NCI-H146 treated with DMSO at 0.1 percent for 48 hours (cell line): ENCODE data around the gene PIEZO1.

Experiments
- DNase-seq: peaks from one replicate; lab custom pipeline; 2025; ENCODE audit not compliant: unreplicated experiment; lab: John Stamatoyannopoulos, UW

The PIEZO1 gene

GRCh38 chr16:88721815-88722755 is 62.9 kb downstream of the PIEZO1 start:
- DNase-seq, result no peak

- no peak for DNase-seq
Observed at GRCh38 chr16:88721236-88721635, 63.8 kb downstream of the PIEZO1 start.

DNA sequence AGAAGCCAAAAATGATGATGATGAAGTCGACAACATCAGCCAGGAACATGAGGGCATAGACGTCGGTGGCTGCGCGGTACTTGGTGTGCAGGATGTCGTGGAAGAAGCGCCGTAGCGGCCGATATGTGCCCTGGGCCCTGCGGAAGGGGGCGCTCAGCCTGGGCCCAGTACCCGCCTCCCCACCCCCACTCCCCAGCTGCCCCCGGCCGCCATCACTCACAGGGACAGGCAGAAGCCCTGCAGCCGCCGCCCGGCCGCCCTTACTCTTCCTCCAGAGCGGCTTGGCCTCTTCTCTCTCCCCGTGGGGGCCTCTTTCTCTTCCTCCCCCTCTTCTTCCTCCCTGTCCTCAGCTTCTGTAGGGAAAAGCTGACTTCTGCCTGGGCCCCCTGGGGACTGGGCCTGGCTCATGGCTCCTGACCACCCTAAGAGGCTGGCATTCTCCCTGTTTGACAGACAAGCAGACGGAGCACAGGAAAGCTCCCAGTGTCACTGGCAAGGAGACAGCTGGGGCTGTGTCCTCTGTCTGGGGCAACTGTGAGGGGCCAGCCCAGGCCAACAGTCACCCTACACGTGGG is 64.5 kb downstream of the PIEZO1 start:
- DNase-seq, result no peak

GRCh38 chr16:88719933-88720296 is 65.1 kb downstream of the PIEZO1 start:
- no peak for DNase-seq

DNA sequence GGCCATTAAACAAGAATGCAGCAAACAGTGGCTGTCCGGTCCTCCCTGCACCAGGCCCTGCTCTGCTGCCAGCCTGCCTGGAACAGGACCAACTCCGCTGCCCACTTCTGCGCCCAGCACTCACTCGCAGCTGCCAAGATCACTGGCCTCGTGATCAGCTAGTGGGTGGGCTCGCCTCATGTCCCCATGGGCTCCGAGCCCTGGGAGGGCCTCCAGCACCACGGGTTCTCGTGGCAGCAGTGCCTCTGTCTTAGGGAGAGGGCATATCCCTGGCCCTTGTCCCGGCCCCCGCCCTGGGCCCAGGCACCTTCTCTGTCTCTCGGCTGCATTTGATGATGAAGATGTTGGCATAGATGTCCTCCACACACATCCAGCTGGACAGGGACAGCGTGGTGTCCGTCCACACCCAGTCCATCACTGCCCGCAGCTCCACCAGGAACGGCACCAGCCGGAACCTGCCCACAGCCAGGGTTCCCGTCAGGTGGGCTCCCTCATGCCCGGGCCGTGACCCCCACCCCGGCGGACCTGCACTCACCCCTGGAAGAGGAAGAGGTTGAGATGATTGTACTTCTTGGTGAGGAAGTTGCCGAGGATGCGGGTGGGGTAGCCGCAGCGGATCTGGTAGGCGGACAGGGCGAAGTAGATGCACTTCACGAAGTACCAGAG is 65.6 kb downstream of the PIEZO1 start:
- no peak for DNase-seq

DNA sequence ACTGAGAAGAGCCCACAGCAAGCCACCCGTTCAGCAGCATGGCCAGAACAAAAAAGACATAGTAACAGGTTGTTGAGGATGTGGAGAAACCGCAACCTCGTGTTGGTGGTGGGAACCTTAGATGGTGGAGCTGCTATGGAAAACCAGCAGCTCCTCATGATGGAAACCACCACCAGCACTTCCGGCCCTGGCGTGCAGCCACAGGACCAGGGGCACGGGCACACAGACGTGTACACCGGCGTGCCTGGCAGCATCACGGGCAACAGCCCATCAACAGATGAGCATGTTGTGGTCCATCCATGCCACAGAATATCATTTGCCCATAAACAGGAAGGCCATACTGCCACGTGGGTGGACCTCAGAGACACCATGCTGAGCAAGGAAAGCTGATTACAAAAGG is 66.8 kb downstream of the PIEZO1 start:
- no peak for DNase-seq

GRCh38 chr16:88716601-88717001 is 68.4 kb downstream of the PIEZO1 start:
- no peak for DNase-seq

DNA sequence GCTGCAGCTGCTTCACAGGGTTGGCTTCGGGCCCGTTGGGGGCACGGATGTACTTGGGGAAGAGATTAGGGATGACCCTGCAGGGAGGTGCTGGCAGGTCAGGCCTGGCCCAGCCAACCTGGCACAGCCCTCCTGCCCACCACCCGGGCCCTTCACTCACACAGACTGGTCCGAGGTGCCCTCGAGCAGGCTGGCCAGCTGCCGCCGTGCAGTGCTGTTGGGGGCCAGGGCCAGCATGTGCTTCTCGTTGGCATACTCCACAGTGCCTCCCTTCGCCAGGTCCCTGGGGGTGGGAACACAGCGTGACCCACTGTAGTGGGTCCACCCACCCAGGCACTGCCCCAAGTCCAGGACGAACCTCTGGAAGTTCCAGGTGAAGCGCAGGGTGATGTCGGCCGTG is 68.8 kb downstream of the PIEZO1 start:
- DNase-seq, result no peak

DNA sequence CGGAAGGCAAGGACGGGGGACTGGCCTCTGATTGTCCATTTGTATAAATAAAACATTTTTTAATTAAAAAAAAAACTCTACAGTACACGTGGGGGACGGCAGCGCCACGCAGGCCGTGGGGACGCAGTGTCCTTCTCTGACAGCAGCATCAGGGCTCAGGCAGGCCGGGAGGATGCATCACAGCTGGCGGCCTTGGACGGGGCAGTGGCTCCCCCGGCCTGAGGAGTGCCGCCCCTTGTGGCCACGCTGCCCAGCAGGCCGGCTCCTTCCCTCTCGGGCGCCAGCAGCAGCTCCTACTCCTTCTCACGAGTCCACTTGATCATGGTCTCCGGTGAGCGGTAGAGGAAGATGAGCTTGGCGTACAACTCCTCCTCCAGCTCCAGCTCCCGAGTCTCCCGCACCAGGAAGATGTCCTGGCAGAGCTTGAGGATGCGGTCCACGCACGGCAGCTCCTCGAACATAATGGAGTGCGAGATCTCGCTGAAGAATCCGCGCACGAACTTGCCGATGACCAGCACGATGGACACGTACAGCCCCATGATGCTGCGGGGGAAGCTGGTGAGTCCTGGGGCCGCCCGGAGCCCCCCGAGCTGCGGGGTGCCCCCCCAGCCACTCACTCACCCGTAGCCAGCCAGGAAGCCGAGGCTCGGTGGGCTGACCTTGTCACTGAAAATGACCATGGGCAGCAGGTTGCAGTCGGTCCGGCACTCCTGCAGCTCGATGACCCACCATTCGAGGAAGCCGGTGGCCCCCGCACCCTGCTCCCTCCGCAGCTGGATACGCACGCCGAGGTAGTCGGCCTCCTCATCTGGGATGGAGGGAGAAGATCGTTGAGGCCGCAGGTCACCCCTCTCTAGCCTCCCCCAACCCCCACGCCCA is 69.5 kb downstream of the PIEZO1 start:
- no peak for DNase-seq

DNA sequence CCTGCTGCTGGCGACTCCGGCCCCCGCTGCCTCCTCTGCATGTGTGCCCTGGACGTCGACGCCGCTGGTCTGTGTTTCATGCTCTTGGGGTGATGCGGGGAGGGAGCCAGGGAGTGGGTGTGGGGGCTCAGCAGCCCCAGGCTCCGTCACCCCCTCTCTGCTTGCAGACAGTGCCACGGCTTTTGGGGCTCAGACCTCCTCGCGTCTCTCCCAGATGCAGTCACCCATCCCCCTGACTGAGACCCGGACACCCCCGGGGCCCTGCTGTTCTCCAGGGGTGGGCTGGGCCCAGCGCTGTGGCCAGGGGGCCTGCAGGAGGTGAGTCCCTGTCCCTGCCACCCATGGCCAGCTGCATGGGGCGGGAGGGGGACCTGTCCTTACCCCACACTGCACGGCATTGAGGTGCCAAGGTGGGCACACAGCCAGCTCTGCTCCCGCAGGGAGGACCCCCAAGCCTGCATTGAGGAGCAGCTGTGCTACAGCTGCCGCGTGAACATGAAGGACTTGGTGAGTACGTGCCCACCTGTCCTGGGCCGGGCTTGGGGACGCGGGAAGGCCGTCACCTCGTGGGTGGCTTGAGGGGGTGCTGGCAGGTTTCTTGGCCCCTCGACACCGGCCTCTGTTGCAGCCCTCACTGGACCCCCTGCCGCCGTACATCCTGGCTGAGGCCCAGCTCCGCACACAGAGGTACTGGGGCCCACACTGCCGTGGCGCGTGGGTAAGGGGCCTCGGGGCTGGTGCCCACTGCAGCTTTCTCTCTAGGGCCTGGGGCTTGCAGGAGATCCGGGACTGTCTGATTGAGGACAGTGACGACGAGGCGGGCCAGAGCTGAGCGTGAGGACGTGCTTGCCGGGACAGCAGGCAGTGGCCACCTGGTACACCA is 70.4 kb downstream of the PIEZO1 start:
- no peak for DNase-seq

DNA sequence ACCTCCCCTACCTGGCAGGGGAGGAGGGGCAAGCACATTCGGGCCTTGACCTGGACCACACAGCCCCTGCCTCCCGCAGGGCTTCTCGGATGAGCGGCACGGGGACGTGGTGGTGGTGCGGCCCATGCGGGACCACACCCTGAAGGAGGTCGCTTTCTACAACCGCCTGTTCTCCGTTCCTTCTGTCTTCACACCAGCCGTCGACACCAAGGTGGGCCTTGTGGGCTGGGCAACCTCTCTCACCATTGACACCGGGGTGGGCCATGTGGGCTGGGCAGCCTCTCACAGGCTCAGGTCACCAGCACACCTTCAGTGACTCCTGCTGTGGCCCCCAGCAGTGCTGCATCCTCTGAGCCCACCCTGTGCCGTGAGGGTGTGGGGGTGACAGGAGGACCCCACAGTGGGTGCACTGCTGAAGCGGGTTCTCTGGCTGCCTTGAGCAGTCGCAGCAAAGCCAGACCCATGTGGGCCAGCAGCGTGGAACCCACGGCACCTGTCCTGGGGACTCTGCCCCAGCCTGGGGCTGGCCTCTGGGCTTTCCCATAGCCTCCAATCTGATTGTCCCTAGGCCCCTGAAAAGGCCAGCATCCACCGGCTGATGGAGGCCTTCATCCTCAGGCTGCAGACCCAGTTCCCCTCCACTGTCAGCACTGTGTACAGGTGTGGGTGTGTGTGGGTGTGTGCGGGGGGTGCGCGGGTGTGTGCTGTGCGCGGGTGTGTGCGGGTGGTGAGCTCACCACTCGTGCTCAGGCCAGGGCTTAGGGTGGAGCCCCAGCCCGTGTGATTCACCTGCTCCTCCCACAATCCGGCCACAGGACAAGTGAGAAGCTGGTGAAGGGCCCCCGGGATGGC is 71.2 kb downstream of the PIEZO1 start:
- no peak for DNase-seq

GRCh38 chr16:88713054-88713453 is 72.0 kb downstream of the PIEZO1 start:
- no peak for DNase-seq

GRCh38 chr16:88712362-88712979 is 72.5 kb downstream of the PIEZO1 start:
- DNase-seq, result no peak

GRCh38 chr16:88711750-88712340 is 73.2 kb downstream of the PIEZO1 start:
- DNase-seq, result no peak

- no peak for DNase-seq
Observed at GRCh38 chr16:88710556-88710955, 74.5 kb downstream of the PIEZO1 start.

- DNase-seq, result no peak
Observed at GRCh38 chr16:88706965-88707826, 77.8 kb downstream of the PIEZO1 start.

DNA sequence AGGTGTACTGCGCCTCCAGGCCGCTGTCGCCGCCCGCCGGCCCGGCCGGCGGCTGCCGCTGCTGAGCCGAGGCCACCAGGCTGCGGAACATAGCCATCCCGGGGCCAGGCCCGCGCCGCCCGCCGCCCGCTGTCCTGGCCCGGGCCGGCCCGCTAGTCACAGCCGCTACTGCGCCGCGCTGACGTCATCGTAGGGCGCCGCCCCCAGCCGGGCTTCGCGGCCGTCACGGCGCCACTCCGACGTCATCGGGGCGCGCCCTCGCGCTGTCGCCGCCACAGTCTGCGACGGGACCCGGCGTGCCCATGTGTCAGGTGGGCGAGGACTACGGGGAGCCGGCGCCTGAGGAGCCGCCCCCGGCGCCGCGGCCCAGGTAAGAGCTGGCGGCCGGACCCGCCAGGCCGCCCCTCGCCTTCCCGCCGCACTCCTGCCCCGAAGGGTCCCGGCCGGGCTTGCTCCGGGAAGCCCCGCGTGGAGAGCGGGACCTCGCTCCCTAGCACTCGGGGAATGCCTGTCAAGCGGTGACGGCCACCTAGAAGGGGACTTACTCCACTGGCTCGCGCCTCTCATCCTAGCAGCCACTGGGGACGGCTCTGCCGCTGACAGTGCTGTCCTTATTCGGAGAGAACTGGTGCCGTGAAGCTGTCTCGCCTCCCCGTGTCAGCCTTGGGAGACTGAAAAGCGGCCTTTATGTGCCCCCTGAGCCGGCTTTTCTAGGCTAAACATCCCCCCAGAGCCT is 78.6 kb downstream of the PIEZO1 start, which contains the start of the genes CTU2 and RNF166:
CTU2 (plus strand) TSS at position 275 of the 736 bp plus-strand sequence; CDS start at position 303, 28 bp downstream.
RNF166 (minus strand) TSS at position 180 of the 736 bp plus-strand sequence; CDS start at position 97, 83 bp downstream.
- peak; percentile 30 for DNase-seq
